ENCODE data around the gene PANX2. TPM values are rescaled to one million over a fixed set of nuclear protein-coding genes. Genes with fewer than 3 reads are reported as not detected.

The PANX2 gene
- total RNA-seq, 1 donor from 2014 or later: 0.58 TPM

DNA sequence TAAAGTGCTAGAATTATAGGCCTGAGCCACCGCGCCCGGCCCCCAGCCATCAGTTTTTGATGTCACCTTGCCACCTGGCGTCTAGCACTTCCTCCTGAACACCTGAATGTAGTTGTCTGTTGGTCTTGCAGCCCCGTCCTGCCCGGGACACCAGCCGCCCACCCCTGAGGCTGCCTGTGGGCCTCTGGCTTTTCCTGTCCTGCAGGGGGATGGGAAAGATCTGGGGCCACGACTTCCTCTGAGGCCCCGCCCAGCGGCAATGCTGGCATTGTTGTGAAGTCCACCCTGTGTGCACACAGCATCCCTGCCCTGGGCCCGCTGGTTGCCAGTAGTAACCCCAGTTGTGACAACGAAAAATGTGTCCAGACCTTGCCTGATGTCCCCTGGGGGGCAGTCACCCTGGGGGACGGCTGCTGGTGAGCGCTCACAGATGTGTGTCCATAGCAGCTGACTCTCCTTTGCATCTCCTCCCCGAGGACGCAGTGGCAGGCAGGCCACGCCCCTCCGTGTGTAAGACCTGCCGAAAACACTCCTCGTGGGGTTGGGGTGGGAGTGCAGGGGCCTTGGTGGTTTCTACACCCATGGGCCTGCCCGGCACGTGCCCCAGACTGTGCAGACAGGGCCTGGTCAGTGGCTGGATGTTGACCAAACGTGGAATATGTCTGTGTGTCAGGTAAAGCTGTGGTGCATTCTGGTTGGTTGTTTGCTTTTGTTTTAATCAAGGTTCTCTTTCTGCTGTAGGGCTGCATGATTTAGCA is 37.0 kb downstream of the PANX2 start:
- peaks cover 58% of the 10 kb centered on the region for H3K4me1 ChIP-seq
- no peak for DNase-seq
- H3K27ac ChIP-seq (replicated peaks): peak overlapping the region; percentile 85
- H3K36me3 ChIP-seq: peaks cover 71% of the 10 kb centered on the region
- no peaks in the 10 kb centered on the region for H3K27me3 ChIP-seq (ENCODE audit: low read depth)
- no peak overlapping the region for H3K4me3 ChIP-seq
- intact Hi-C loops (cut with micrococcal nuclease): loop anchor here (10.0 kb wide), 1 partner anchor 53 kb away; no protein-coding TSS in a partner anchor
- H3K9me3 ChIP-seq (replicated peaks): no peaks in the 10 kb centered on the region
- TF ChIP-seq, protein P1, sequence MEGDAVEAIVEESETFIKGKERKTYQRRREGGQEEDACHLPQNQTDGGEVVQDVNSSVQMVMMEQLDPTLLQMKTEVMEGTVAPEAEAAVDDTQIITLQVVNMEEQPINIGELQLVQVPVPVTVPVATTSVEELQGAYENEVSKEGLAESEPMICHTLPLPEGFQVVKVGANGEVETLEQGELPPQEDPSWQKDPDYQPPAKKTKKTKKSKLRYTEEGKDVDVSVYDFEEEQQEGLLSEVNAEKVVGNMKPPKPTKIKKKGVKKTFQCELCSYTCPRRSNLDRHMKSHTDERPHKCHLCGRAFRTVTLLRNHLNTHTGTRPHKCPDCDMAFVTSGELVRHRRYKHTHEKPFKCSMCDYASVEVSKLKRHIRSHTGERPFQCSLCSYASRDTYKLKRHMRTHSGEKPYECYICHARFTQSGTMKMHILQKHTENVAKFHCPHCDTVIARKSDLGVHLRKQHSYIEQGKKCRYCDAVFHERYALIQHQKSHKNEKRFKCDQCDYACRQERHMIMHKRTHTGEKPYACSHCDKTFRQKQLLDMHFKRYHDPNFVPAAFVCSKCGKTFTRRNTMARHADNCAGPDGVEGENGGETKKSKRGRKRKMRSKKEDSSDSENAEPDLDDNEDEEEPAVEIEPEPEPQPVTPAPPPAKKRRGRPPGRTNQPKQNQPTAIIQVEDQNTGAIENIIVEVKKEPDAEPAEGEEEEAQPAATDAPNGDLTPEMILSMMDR (IDR thresholded peaks at IDR 0.05; ENCODE audit: borderline replicate concordance): no peak

DNA sequence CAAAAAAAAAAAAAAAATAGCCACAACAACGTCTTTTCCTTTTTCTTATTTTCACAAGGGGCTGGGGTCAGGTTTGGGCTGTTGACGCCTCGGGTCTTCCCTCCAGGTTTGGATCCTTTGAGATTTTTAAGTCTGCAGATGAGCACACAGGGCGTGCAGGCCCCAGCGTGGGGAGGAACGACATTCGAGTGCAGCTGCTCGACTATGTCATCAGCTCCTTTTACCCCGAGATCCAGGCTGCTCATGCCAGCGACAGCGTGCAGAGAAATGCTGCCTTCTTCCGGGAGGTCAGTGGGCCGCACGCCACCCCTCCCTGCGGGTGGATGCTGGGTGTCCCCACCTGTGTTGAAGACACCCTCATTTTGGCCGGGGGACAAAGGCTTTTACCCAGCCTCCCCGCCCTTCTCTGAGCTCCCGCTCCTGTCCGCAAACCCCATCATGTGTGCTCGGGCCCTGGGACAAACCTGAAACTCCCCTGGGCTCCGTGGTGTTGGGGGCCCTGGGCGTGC is 38.0 kb downstream of the PANX2 start:
- no peak for DNase-seq

DNA sequence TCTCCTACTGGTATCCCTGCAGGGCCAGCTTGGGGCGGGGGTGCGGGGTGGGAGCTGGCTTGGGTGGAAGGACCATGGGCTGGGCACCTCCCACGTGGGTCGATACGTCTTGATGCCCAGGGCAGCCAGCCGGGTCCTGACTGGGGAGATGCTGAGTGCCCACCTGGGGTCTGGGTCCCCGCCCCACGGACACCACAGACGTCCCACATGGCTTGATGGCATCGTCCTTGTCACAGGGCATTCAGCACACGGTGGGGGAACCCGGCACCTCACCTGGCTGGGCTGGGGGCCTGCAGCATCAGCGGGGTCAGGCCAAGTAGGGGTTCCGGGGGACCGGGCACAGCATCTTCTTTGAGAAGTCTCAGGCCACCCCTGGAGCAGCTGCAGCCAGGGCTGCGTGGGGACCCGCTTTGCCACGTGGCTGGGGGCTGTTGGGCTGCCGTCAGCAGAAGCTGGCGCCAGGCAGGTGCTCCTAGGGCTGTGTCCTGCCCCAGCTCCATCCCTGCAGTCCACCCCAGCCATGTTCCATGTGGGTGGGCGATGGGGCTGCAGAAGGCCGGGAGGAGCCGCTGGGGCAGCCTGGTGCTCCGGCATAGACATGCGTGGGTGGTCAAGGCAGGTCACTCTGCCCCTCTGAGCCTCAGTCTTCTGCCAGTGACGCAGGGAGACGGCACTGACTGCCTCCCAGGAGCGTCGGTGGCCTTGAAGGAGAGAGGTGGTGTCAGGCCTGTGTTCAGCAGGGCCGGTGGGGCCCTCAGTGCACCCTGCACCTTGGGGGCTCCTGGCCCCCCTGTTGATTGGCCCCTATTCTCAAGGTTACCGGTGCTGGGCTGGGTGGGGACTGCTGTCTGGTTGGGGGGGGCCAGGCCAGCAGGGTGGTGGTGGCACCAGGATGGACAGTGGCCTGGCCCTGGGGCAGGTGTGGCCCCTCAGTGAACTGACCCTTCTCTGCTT is 38.7 kb downstream of the PANX2 start:
- Histone ChIP-seq H3K9me3 (replicated peaks) (no peaks in the 10 kb centered on the region), H3K4me1 (peaks cover 45% of the 10 kb centered on the region), H3K4me3 (no peak overlapping the region), H3K27ac (replicated peaks) (no peak overlapping the region), H3K27me3 (ENCODE audit: low read depth) (no peaks in the 10 kb centered on the region), H3K36me3 (peaks cover 78% of the 10 kb centered on the region)
- intact Hi-C loops (cut with micrococcal nuclease): loop anchor here (10.0 kb wide), 1 partner anchor 54 kb away; no protein-coding TSS in a partner anchor
- DNase-seq: no peak
- TF ChIP-seq, protein P1 (IDR thresholded peaks at IDR 0.05; ENCODE audit: borderline replicate concordance): no peak

More for the DNA sequence above, 38.0 kb downstream of the PANX2 start:
- Histone ChIP-seq H3K27ac (replicated peaks) (no peak overlapping the region), H3K4me1 (peaks cover 49% of the 10 kb centered on the region), H3K9me3 (replicated peaks) (no peaks in the 10 kb centered on the region), H3K27me3 (ENCODE audit: low read depth) (no peaks in the 10 kb centered on the region), H3K4me3 (no peak overlapping the region), H3K36me3 (peaks cover 74% of the 10 kb centered on the region)
- TF ChIP-seq, protein P1 (IDR thresholded peaks at IDR 0.05; ENCODE audit: borderline replicate concordance): no peak
- intact Hi-C loops (cut with micrococcal nuclease): loop anchor here (10.0 kb wide), 1 partner anchor 54 kb away; no protein-coding TSS in a partner anchor

DNA sequence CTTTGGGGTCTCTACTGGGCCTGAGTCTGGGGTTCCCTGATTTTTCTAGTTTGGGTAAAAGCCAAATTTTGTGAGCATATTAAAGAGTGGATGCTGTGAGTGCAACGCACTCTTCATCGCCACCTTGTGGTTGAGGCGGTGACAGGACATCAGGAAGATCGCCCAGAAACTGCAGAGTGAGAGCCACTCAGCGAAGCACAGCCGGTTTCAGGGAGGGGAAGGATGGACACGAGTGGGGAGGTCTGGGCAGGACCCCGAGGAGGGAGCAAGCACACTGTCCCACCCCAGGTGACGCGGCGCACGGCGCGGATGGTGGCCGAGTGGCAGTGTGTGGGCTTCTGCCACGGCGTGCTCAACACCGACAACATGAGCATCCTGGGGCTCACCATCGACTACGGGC is 39.4 kb downstream of the PANX2 start:
- Histone ChIP-seq H3K4me3 (no peak overlapping the region), H3K27me3 (ENCODE audit: low read depth) (no peaks in the 10 kb centered on the region), H3K9me3 (replicated peaks) (no peaks in the 10 kb centered on the region), H3K4me1 (peaks cover 43% of the 10 kb centered on the region), H3K36me3 (peaks cover 84% of the 10 kb centered on the region), H3K27ac (replicated peaks) (no peak overlapping the region)
- intact Hi-C loops (cut with micrococcal nuclease): loop anchor here (10.0 kb wide), 1 partner anchor 55 kb away; no protein-coding TSS in a partner anchor
- DNase-seq: peak; percentile 59
- TF ChIP-seq, protein P1 (IDR thresholded peaks at IDR 0.05; ENCODE audit: borderline replicate concordance): peak; percentile 90

All from left ventricle myocardium inferior (tissue), 1 donor.